HG03139 (cell line): ENCODE results near the gene COX14.
"Not testable (repeated sequence)": the region's sequence is repeated elsewhere in the genome, so short reads cannot be mapped to it uniquely, and the experiment has no call there.

Experiments
- ATAC-seq: cut with Tn5 transposase; IDR thresholded peaks from one replicate; pipeline ENCODE4 v1.9.1; 2021; ENCODE audit not compliant: unreplicated experiment

The COX14 gene

DNA sequence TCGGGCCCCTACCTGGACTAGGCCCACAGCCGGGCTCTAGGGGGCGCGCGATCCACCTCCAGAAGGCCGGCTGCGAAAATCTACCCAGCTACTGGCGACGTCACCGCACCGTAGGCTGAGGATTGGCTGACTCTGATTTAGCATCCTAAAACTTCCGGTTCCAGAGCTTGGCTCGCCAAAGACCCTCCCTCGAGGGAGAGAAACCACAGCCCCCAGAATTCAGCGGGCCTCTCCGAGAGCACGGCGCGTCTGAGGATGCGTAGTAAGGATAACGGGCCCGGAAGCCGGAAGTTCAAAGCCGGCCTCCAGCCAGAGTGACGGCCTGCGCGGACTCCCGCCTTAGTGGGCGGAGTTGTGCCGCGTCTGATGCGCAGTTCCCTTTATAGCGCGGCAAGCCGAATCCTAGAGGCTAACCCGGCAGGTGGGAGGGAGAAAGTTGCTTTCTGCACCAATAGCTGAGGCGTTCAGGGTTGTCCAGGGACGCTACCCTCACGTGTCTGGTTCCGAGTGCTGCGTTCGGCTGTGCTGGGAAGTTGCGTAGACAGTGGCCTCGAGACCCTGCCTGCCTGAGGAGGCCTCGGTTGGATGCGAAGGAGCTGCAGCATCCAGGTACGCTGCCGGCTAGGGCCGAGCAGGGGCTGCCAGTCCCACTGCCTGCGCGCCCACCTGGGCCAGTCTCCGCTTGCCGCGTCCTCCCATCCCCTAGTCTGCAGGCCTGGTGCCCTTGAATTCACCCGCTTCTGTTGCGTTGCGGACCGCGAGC lies at the start of gene COX14:
Gene COX14 (plus strand): TSS at position 544 of the 763 bp plus-strand sequence. CDS start 7,808 bp downstream, outside the sequence.
- ATAC-seq: peak; percentile 80

DNA sequence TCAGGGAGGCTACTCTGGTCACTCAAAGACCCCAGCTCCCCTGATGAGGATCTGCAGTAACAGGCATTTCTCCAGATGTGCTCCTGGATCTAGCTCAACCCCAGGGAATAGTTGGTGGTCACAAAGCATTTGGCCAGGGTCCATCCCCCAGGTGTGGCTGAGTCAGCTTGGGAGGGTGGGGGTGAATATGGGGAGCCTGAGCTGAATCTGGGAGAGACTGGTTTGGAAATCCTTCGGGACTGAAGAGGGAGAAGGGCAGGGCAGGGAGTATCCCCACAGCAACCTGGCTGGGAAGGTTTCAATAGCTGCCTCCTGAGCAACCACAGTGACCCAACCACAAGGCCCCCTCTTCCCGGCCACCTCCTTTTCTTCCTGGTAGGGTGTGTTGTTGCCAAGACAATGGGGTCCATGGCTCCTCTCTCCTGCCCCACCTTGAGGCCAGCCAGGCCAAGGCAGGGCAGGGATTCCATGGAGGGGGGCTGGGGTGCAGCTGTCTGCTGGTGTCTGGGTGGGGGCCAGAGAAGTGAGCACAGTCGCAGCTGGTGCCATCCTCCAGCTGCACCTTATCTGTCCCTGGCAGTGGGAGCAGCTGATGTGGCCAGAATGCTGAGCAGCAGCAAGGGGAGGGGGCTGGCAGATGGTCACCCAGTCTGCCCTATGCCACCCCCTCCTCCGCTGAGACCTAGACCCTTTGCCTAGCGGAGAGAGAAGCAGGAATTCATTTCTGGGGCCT lies 49.1 kb upstream of the COX14 start:
- ATAC-seq: no peak

- no peak for ATAC-seq
These were observed 46.2 kb upstream of the COX14 start for GRCh38 chr12:50065726-50066310.

DNA sequence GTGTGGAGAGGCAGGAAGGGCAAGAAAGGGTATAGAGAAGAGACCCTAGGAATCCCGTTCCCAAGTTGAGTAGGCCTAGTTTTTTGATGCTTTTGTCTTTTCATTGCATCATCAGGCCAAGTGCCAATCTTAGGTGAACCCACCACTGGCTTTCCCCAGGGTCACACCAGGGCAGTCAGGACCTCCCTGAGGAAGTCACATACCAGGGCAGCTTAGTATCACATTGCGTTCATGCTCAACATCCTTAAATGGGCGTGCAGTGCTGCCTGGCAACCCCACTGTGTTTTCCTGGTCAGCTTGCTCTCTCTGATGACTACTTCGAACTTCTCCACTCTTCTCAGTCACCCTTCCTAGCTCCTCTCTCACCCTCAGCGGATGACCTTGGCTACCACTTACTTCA lies 45.6 kb upstream of the COX14 start:
- ATAC-seq: no peak

- no peak for ATAC-seq
These were observed 43.0 kb upstream of the COX14 start for GRCh38 chr12:50069069-50069468.

GRCh38 chr12:50069539-50069938 lies 42.5 kb upstream of the COX14 start:
- no peak for ATAC-seq

DNA sequence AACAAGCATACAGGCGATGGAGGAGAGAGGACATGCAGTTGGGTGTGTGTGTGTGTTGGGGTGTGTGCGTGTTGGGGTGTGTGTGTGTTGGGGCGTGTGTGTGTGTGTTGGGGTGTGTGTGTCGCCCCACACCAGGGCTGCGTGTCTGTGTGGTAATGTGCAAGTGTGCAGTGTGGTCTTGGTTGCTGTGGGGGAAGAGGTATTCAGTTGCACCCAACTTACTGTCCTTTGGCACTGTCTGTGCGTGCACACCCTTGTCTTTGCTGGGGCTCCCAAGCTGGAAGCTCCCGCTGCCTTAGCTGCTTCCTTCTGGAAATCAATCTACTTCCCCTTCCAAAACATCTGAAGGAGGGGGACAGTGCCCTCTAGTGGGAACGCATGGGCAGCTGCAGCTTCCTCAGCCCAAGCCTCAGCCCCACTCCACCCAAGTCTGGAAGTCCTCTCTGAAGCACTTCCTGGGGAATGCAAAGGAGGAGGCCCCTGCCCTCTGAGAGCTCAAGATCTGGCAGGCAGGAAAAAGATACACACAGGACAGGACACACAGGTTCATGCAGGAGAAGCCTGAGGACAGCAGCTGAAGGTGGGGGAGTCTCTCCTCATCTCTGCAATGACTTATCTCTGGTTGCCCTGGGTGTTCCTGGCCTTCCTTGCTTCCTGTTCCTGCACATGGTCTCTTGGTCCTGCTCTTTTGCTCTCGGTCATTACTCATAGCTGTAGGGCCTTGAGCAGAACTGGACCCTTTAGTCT lies 41.5 kb upstream of the COX14 start:
- ATAC-seq: no peak

- no peak for ATAC-seq
These were observed 39.7 kb upstream of the COX14 start for GRCh38 chr12:50072198-50072907.

DNA sequence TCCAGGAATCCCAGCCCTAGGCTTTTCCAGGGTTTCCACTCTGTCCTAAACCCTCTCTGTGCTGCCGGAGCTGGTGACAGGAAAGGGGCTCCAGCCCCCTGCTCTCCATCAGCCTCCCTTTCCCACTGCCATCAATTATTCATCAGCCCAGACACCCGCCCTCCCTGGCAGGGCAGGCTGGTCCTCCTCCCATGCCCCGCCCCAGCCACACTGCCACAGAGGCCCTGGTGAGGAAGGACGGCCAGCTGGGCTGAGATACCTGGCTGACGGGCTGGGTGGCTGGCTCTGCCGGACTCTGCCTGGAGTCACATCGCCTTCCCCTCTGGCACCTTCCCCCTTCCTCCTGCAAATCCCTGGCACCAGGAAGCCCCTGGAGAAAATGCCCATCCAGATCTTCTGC lies 38.8 kb upstream of the COX14 start:
- no peak for ATAC-seq

GRCh38 chr12:50073712-50074111 lies 38.3 kb upstream of the COX14 start:
- no peak for ATAC-seq

DNA sequence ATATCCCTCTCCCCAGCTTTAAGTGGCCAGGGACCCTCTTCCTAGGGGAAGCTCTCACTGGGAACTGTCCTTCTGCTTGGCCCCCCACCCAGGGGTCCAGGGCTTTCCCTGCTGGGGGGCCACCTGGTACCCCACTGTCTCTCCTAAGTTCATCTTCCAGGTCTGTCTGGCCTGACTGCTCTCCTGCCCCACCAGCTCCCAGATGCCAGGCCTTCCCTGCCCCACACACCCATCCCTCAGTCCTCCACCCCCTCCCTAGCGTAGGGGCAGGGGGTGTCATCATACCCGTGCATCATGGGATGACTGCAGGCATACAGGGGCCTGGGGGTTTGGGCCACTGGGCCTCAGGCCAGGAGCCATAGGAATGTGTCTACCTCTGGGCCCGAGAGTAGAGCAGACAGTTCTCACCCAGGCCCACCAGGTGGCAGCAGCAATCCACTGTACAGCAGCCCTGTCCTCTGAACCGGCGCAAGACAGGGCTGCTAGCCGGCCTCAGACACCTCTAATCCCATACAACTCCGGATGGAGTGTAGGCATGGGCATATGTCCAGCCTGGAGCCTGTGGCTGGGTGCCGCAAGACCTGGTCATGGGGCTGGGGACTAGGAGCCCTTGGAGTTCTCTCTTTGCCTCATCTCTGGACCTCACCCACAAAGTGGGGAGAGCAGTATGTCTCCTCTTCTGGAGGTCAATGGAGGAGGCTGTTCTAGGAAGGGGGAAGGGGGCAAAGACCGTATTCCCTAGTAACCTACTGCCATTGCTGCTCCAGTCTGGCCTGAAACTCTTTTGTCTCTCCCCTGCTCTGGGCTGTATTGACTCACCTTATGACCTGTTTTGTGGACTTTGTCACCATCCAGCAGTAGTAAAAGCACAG lies 36.9 kb upstream of the COX14 start:
- ATAC-seq: peak; percentile 77

DNA sequence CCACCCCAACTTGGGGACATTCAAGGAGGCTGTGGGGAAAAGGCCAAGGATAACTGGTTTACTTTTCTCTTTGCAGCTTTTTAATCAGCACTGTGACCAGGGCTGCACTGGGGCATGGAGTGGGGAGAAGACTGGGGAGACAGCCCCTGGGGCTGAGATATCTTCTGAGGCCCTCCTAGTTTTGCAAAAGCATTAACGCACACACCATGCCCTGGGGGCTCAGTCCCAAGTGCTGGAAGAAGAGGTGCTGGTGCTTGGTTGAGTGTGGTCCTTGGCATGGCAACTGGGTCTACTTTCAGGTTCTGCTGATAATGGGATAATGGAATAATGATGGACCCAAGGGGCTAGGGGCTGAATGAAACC lies 36.2 kb upstream of the COX14 start:
- no peak for ATAC-seq

DNA sequence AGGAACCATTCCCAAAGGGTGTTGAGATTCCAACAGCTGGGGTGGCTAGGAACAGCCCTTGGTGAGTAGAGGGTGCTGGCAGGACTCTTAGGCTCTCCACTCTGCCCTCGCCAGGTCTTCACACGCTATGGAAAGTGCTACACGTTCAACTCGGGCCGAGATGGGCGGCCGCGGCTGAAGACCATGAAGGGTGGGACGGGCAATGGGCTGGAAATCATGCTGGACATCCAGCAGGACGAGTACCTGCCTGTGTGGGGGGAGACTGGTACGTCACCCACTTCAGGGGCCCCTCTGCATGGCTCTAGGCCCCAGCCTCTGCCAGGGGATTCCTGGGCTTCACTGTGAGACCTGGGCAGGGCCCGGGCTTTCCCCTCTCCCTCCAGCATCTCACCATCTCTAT lies 34.9 kb upstream of the COX14 start:
- no peak for ATAC-seq

GRCh38 chr12:50078281-50078680 lies 33.8 kb upstream of the COX14 start:
- ATAC-seq: no peak

DNA sequence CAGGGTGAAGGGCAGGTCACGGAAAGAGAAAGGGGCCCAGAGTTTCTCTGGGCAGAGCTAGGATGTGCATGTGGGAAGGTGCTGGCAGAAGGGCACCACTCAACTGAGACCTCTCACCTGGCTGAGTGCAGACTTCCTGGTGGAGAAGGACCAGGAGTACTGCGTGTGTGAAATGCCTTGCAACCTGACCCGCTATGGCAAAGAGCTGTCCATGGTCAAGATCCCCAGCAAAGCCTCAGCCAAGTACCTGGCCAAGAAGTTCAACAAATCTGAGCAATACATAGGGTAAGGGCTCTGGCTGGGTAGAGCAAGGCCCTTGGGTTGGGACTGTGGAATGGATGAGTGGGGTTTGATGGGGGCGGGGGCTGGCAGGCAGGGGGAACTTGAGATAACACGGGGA lies 32.3 kb upstream of the COX14 start:
- no peak for ATAC-seq

DNA sequence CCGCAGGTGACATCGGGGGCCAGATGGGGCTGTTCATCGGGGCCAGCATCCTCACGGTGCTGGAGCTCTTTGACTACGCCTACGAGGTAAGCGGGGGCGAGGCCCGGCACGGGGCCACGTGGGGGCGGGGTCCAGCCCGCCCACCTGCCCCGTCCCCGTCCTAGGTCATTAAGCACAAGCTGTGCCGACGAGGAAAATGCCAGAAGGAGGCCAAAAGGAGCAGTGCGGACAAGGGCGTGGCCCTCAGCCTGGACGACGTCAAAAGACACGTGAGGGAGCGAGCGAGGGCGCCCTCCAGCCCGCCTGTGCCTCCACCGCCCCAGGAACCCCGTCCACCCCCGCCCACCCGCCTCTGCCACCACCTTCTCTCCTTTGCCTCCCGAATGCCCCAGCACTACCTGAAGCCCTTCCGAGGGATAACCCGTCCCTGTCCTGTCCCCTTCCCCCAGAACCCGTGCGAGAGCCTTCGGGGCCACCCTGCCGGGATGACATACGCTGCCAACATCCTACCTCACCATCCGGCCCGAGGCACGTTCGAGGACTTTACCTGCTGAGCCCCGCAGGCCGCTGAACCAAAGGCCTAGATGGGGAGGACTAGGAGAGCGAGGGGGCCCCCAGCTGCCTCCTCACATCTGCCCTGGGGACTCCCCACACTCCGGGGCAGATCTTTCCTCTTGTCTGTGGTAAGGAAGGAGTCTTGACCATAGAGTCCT lies 30.8 kb upstream of the COX14 start:
- ATAC-seq: no peak

GRCh38 chr12:50082644-50083043 lies 29.4 kb upstream of the COX14 start:
- ATAC-seq: no peak

- ATAC-seq: no peak
These were observed 28.7 kb upstream of the COX14 start for GRCh38 chr12:50083301-50083700.

GRCh38 chr12:50084409-50084774 lies 27.6 kb upstream of the COX14 start:
- ATAC-seq: not testable (repeated sequence)
